Left ventricle myocardium inferior (tissue), 1 donor: ENCODE data around the gene COL4A2. TPM values are rescaled to one million over a fixed set of nuclear protein-coding genes. Genes with fewer than 3 reads are reported as not detected.

Experiments
- DNase-seq: peaks from one replicate; pipeline ENCODE4 v3.0.0-alpha.2; 2020
- H3K27ac ChIP-seq: fragments of 200-600 bp; replicated peaks from 2 replicates; pipeline ENCODE4 v1.8.0; 2021
- H3K27me3 ChIP-seq: fragments of 200-600 bp; 2 replicates; pipeline ENCODE4 v1.8.0; 2021; ENCODE audit warnings: low read depth
- H3K36me3 ChIP-seq: fragments of 200-600 bp; 2 replicates; pipeline ENCODE4 v1.8.0; 2021
- H3K4me1 ChIP-seq: fragments of 200-600 bp; 2 replicates; pipeline ENCODE4 v1.8.0; 2021
- H3K4me3 ChIP-seq: fragments of 200-600 bp; 2 replicates; pipeline ENCODE4 v1.8.0; 2021; ENCODE audit warnings: mild to moderate bottlenecking, moderate library complexity
- H3K9me3 ChIP-seq: fragments of 200-600 bp; replicated peaks from 2 replicates; pipeline ENCODE4 v1.8.0; 2021
- CTCF ChIP-seq: fragments of 200-600 bp; IDR thresholded peaks from 2 replicates; pipeline ENCODE4 v1.8.0; 2021; ENCODE audit warnings: antibody characterized with exemption, mild to moderate bottlenecking, borderline replicate concordance
- intact Hi-C: fragments of 100-400 bp; cut with micrococcal nuclease; formaldehyde crosslinking; loops from one replicate; pipeline ENCODE4 v1.11.0; 2022
- total RNA-seq: library from RNA; stranded (reverse); fragmentation: NEBNext Ultra II Directional; extraction: Animal tissue kit (Norgen Biotek cat#: 25700); gene quantifications from one replicate; pipeline ENCODE4 v1.2.1, GENCODE V29; 2021
- donor health status: DM: no; HTN: yes; CAD: no; lungs with severe emphysema.

The COL4A2 gene
- total RNA-seq, 1 donor from 2014 or later = 117 TPM

GRCh38 chr13:110402299-110403069 lies 95.4 kb downstream of the COL4A2 start:
- Histone ChIP-seq H3K4me3 (no peak overlapping the region), H3K4me1 (peaks cover 82% of the 10 kb centered on the region), H3K9me3 (no peaks in the 10 kb centered on the region), H3K27me3 (no peaks in the 10 kb centered on the region), H3K27ac (peak overlapping the region; percentile 5), H3K36me3 (no peaks in the 10 kb centered on the region)
- TF ChIP-seq CTCF = no peak
- intact Hi-C loops = no loop called here
- DNase-seq = no peak

- TF ChIP-seq CTCF = no peak
- no peak overlapping the region for H3K4me3 ChIP-seq
- peak overlapping the region; percentile 5 for H3K27ac ChIP-seq
- H3K36me3 ChIP-seq = no peaks in the 10 kb centered on the region
- no peaks in the 10 kb centered on the region for H3K27me3 ChIP-seq
- H3K4me1 ChIP-seq = peaks cover 82% of the 10 kb centered on the region
- intact Hi-C loops = no loop called here
- no peaks in the 10 kb centered on the region for H3K9me3 ChIP-seq
- no peak for DNase-seq
Observed at GRCh38 chr13:110403315-110403714, 96.2 kb downstream of the COL4A2 start.

GRCh38 chr13:110403721-110404120 lies 96.6 kb downstream of the COL4A2 start:
- intact Hi-C loops = no loop called here
- DNase-seq = no peak
- TF ChIP-seq CTCF = no peak
- H3K27ac ChIP-seq = peak overlapping the region; percentile 5
- peaks cover 82% of the 10 kb centered on the region for H3K4me1 ChIP-seq
- H3K9me3 ChIP-seq = no peaks in the 10 kb centered on the region
- no peaks in the 10 kb centered on the region for H3K27me3 ChIP-seq
- no peaks in the 10 kb centered on the region for H3K36me3 ChIP-seq
- no peak overlapping the region for H3K4me3 ChIP-seq

GRCh38 chr13:110404321-110404720 lies 97.2 kb downstream of the COL4A2 start:
- Histone ChIP-seq H3K9me3 (no peaks in the 10 kb centered on the region), H3K4me3 (no peak overlapping the region), H3K4me1 (peaks cover 81% of the 10 kb centered on the region), H3K36me3 (no peaks in the 10 kb centered on the region), H3K27ac (peak overlapping the region; percentile 81), H3K27me3 (no peaks in the 10 kb centered on the region)
- DNase-seq = no peak
- no peak for TF ChIP-seq CTCF
- intact Hi-C loops = no loop called here

- intact Hi-C loops = no loop called here
- Histone ChIP-seq H3K27me3 (no peaks in the 10 kb centered on the region), H3K36me3 (no peaks in the 10 kb centered on the region), H3K4me3 (no peak overlapping the region), H3K27ac (peak overlapping the region; percentile 81), H3K4me1 (peaks cover 80% of the 10 kb centered on the region), H3K9me3 (no peaks in the 10 kb centered on the region)
- TF ChIP-seq CTCF = no peak
- DNase-seq = no peak
Observed at GRCh38 chr13:110405597-110406450, 98.7 kb downstream of the COL4A2 start.
